ENCODE data around the gene RRBP1. TPM values are rescaled to one million over a fixed set of nuclear protein-coding genes. Genes with fewer than 3 reads are reported as not detected.

RRBP1 gene
- total and polyA plus RNA-seq, 2 donors (not counting 3 experiments of a cell fraction or from before 2014, with no cell fraction given): 50.3 to 236 TPM

DNA sequence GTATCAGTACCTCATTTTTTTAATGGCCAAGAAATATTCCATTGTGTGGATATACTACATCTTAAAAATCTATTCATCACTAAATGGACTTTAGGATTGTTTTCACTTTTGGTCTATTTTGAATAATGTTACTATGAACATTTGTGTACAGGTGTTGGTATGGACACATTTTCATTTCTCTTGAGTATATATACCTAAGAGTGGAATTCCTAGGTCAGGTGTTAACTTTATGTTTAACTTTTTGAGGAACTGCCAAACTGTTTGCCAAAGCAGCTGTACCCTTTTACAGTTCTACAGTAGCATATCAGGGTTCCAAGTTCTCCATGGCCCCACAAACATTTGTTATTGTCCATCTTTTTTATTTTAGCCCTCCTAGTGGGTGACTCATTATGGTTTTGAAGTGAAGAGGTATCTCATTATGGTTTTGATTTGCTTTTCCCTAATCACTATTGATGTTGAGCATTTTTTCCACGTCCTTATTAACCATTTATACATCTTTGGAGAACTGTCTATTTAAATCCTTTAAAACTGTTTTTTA is 84.0 kb downstream of the RRBP1 start:
- Histone ChIP-seq H2AFZ (ENCODE audit: low read depth, low read length) (no peak overlapping the region), H3K79me2 (ENCODE audit: control insufficient read depth, insufficient read depth, low read length) (peaks cover 96% of the 10 kb centered on the region), H3K4me3 (replicated peaks in 1 of 3; ENCODE audit: insufficient read depth in 1 of 3, low read depth in 1 of 3, low read length in 3 of 3) (no peak overlapping the region), H3K4me1 (ENCODE audit: control insufficient read depth, extremely low read depth, insufficient read depth, low read length) (peaks cover 19% of the 10 kb centered on the region), H3K4me2 (ENCODE audit: insufficient read depth, low read length) (no peak overlapping the region), H3K27me3 (ENCODE audit: control insufficient read depth in 2 of 2, insufficient read depth in 2 of 2, low read length in 2 of 2) (no peaks in the 10 kb centered on the region), H3K9ac (replicated peaks; ENCODE audit: extremely low read depth, insufficient read depth, low read length) (no peak overlapping the region), H3K9me3 (replicated peaks; ENCODE audit: control insufficient read depth, insufficient read depth, low read length) (no peaks in the 10 kb centered on the region), H3K27ac (ENCODE audit: insufficient read depth, low read depth, low read length) (no peak overlapping the region), H3K9me1 (replicated peaks; ENCODE audit: control insufficient read depth, extremely low read depth, insufficient read depth, low read length) (no peaks in the 10 kb centered on the region), H4K20me1 (replicated peaks; ENCODE audit: control insufficient read depth, extremely low read depth, insufficient read depth, low read length) (peaks cover 17% of the 10 kb centered on the region), H3K36me3 (ENCODE audit: control insufficient read depth in 2 of 2, extremely low read depth in 1 of 2, insufficient read depth in 2 of 2, low read length in 2 of 2) (peaks cover 5 to 7% of the 10 kb centered on the region in 2 experiments)
- FAIRE-seq: no peak
- ChIA-PET CTCF (no interaction called here), POLR2A (no interaction called here)
- TF ChIP-seq GATA2 (IDR thresholded peaks at IDR 0.05; ENCODE audit: insufficient read depth, insufficient read length, low read depth, low read length): no peak
- no peak for TF ChIP-seq POLR2AphosphoS5 (IDR thresholded peaks at IDR 0.05; ENCODE audit: insufficient read depth, low read depth, low read length)
- DNase-seq (ENCODE audit: low read depth, low spot score): no peak
- BruUV-seq (replicated peaks): no TSS peak
- dilution Hi-C loops (cut with MboI; ENCODE audit: extremely low pct_ligation_motif_present, low sequenced_read_pairs) (no loop called here), intact Hi-C loops (cut with micrococcal nuclease) (no loop called here)

DNA sequence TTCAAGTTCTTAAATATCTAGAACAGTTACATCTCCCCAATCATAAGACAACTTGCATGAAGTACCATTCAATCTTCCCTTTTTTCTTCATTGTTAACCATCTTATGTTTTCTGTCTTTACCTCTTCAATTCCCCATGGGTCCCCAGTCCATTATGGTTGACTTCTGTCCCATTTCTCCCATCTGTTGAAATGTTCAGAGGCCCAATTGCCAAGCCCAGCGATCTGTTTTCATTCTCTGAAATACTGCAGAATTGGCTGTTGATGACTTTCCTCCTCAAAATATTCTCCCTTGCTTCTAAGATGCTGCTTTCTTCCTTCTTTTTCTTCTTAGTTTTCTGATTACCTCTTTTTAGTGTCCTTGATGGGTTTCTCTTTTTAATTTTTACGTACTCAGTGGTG is 86.2 kb downstream of the RRBP1 start:
- TF ChIP-seq, protein P1, sequence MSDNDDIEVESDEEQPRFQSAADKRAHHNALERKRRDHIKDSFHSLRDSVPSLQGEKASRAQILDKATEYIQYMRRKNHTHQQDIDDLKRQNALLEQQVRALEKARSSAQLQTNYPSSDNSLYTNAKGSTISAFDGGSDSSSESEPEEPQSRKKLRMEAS (IDR thresholded peaks at IDR 0.05; ENCODE audit: insufficient read depth, insufficient read length): no peak
- TF ChIP-seq FOS (IDR thresholded peaks at IDR 0.05; ENCODE audit: borderline replicate concordance, insufficient read depth, low read length) (no peak), JUN (IDR thresholded peaks at IDR 0.05; ENCODE audit: borderline replicate concordance, insufficient read depth, insufficient read length, low read depth) (no peak), EZH2 (IDR thresholded peaks at IDR 0.05; ENCODE audit: borderline replicate concordance, low read depth, low read length, severe bottlenecking) (no peak), MYC (IDR thresholded peaks at IDR 0.05; ENCODE audit: low read depth, low read length) (no peak), GATA2 (IDR thresholded peaks at IDR 0.05; ENCODE audit: insufficient read depth, insufficient read length, low read depth, low read length) (no peak), POLR2A (IDR thresholded peaks at IDR 0.05; ENCODE audit: low read depth, low read length) (no peak), POLR2AphosphoS5 (IDR thresholded peaks at IDR 0.05; ENCODE audit: insufficient read depth, low read depth, low read length) (no peak)
- TF ChIP-seq, protein P2, sequence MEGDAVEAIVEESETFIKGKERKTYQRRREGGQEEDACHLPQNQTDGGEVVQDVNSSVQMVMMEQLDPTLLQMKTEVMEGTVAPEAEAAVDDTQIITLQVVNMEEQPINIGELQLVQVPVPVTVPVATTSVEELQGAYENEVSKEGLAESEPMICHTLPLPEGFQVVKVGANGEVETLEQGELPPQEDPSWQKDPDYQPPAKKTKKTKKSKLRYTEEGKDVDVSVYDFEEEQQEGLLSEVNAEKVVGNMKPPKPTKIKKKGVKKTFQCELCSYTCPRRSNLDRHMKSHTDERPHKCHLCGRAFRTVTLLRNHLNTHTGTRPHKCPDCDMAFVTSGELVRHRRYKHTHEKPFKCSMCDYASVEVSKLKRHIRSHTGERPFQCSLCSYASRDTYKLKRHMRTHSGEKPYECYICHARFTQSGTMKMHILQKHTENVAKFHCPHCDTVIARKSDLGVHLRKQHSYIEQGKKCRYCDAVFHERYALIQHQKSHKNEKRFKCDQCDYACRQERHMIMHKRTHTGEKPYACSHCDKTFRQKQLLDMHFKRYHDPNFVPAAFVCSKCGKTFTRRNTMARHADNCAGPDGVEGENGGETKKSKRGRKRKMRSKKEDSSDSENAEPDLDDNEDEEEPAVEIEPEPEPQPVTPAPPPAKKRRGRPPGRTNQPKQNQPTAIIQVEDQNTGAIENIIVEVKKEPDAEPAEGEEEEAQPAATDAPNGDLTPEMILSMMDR (IDR thresholded peaks at IDR 0.05; ENCODE audit: extremely low read depth in 1 of 2, insufficient read depth in 1 of 2, low read depth in 1 of 2, low read length in 2 of 2): no peak
- Histone ChIP-seq H3K9me1 (replicated peaks; ENCODE audit: control insufficient read depth, extremely low read depth, insufficient read depth, low read length) (no peaks in the 10 kb centered on the region), H2AFZ (ENCODE audit: low read depth, low read length) (no peak overlapping the region), H3K4me2 (ENCODE audit: insufficient read depth, low read length) (no peak overlapping the region), H4K20me1 (replicated peaks; ENCODE audit: control insufficient read depth, extremely low read depth, insufficient read depth, low read length) (peaks cover 19% of the 10 kb centered on the region), H3K4me3 (replicated peaks in 1 of 3; ENCODE audit: insufficient read depth in 1 of 3, low read depth in 1 of 3, low read length in 3 of 3) (no peak overlapping the region), H3K9me3 (replicated peaks; ENCODE audit: control insufficient read depth, insufficient read depth, low read length) (no peaks in the 10 kb centered on the region), H3K27ac (ENCODE audit: insufficient read depth, low read depth, low read length) (no peak overlapping the region), H3K36me3 (ENCODE audit: control insufficient read depth in 2 of 2, extremely low read depth in 1 of 2, insufficient read depth in 2 of 2, low read length in 2 of 2) (no peaks in the 10 kb centered on the region), H3K9ac (replicated peaks; ENCODE audit: extremely low read depth, insufficient read depth, low read length) (no peak overlapping the region), H3K4me1 (ENCODE audit: control insufficient read depth, extremely low read depth, insufficient read depth, low read length) (peaks cover 21% of the 10 kb centered on the region), H3K27me3 (ENCODE audit: control insufficient read depth in 2 of 2, insufficient read depth in 2 of 2, low read length in 2 of 2) (no peaks in the 10 kb centered on the region), H3K79me2 (ENCODE audit: control insufficient read depth, insufficient read depth, low read length) (peaks cover 94% of the 10 kb centered on the region)
- dilution Hi-C loops (cut with MboI; ENCODE audit: extremely low pct_ligation_motif_present, low sequenced_read_pairs) (no loop called here), intact Hi-C loops (cut with micrococcal nuclease) (no loop called here)
- no TSS peak for BruUV-seq (replicated peaks)
- ChIA-PET POLR2A (no interaction called here), CTCF (interaction anchor here (1.0 kb wide), 1 partner anchor 10 kb away, joined by 3 read pairs; no protein-coding TSS in a partner anchor)
- FAIRE-seq: no peak
- DNase-seq (ENCODE audit: low read depth, low spot score): no peak
